ENCODE results near the gene SLC6A19.

SLC6A19 gene

GRCh38 chr5:1181451-1182359, 19.7 kb upstream of the SLC6A19 start:
- DNase-seq = no peak

GRCh38 chr5:1182360-1182632, 19.1 kb upstream of the SLC6A19 start:
- no peak for DNase-seq

DNA sequence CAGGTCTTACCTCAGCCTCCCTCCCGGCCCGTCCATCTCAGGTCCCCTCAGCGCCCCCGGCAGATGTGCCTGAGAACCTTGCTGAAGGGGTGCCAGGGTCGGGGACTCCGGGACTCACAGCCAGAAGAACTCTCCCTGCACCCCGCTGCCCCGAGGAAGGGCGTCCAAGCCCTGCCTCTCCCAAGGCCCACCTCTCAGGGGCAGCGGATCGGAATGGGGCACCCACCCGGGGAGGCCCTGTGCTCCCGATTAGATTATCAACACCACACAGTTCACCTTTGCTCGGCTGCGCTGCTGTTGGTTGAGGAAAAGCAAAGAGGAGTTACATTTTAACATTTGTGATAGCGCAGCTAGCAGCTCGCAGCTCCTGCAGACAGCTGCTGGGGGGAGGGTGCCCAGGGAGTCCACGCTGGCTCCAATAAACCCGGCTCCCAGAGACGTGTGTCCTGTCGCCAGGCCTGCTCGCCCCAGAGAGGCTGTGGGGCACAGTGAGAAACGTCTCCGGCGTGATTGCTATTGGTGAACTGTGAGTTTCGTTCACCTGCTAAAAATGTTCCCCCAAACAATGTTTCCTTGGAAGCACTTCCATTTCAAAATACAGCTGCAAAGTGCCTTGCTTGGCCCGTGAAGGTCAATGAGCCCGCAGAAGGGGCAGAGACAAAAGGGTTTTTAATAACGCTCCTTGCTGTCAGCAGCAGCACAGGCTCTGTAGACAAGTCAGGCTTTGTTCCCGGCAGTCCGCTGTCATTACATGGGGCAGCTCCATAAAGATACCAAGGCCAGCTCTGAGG, 18.6 kb upstream of the SLC6A19 start:
- DNase-seq = no peak

GRCh38 chr5:1183424-1184162, 17.8 kb upstream of the SLC6A19 start:
- DNase-seq = no peak

GRCh38 chr5:1184163-1184470, 17.3 kb upstream of the SLC6A19 start:
- DNase-seq = no peak

DNA sequence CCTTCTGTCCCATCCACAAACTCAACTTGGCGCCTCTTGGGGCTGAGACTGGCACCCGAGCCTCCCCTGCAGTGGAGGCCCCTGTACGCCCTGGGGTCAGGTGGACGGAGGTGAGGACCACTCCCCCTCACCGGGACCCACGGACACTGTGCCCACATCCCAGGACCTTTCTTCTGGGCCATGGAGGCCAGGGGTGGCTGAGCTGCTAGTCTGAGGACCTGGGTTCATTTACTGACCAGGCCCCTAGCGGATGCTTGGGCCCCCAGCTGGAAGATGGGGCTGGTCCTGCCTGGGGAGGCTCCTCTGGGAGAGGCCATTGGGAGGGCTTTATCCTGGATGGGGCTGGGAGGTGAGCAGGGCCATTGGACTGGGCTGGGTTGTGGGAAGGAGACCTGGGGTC, 16.9 kb upstream of the SLC6A19 start:
- DNase-seq = no peak

GRCh38 chr5:1185038-1185627, 16.3 kb upstream of the SLC6A19 start:
- no peak for DNase-seq

DNA sequence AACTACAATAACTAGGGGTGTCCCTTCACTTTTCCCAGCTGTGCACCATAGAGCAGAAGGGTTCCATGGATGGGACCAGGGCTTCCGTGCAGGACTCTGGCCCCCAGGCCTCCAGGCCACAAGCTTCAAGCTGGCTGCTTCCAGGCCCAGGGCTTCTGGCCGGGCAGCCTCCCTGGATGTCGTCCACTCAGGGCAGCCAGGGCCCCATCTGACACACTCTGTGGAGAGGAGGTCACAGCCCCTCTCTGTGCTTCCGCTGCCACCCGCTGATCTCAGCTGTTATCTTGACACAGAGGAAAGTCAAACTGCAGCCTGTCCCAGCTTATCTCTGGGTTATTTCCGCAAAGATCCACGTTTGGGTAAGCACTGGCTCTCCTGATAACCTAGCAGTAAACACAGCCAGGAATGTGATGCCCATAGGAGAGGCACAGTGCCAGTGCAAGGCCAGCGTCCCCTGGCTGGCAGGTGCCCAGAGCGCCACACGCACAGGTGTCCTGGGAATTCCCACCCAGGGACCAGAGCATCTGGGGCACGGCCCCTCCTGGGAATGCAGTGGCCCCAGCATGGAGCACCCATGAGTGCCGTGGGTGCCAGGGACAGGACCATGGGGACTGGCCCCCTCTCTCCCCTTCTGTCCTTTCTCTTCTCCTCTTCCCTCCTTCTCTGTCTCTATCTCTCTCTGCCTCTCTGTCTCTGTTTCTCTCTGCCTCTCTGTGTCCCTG, 15.6 kb upstream of the SLC6A19 start:
- DNase-seq = no peak

DNA sequence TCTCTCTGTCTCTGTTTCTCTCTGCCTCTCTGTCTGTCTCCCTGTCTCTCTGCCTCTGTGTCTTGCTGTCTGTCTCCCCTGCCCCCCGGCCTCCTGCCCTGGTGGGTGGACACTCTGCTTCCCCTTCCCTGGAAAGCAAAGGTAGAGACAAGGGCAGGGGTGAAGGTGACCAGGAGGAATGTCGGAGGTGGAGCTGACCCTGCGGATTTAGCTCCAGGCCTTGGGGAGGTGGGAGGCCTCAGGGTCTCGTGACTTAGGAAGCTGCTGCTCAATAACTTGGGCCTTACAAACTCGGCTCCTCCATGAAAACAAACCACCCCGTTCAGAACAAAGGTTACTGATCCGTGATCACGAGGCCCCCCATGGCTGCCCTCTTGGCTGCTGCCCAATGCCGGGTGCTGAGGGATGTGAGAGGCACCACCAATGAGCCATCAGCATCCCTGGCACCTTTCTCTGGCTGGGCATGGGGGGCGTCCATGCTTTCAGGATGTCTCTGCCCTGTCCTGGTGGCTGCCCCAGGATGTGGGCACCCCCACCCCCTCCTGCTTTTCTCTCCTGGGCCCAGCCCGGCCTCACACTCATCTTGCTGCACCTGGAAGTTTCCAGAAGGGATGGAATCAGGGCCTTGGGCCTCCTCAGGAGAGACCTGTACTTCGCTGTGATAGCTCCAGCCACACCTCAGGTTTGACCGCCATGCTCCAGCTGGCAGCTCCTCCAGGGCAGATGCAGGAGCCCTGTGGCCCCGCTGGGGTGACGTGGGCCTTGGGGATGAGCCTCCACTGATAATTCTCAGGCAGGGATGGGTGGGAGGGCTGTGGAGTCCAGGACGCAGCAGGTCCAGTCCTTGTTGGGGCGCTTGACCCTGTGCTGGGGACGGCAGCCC, 14.8 kb upstream of the SLC6A19 start:
- no peak for DNase-seq

DNA sequence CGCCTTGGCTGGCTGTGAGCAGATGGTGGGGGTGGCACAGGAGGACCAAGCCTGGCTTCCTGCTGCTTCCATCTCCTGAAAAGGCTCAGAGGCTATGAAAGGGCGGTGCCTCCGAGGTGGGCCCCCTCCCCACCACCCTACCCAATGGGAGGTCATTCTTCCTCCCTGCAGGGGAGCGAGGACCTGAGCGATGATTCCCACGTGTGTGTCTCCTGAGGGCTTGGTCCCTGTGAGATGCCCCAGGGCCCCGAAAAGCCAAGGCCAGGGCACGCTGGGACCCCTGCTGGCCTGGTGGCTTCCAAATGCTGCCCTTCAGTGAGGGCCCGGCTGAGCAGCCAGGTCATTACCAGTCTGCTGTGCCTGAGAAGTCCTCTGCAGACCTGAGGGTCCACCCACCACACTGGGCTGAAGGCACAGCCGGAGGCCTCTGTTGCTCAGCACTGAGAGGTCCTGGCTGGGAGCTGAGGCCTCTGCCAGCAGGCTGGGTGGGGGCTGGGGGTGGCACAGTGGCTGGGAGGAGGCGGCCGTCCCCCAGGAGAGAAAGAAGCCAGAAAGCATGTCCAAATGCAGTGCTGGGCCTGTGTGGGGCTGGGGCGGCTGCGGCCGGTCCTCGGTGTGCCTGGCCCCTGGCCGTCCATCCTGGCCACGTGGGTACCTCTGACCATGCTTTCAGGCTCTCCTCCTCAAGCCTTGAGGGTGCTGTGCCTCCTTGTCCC, 14.0 kb upstream of the SLC6A19 start:
- DNase-seq = no peak

DNA sequence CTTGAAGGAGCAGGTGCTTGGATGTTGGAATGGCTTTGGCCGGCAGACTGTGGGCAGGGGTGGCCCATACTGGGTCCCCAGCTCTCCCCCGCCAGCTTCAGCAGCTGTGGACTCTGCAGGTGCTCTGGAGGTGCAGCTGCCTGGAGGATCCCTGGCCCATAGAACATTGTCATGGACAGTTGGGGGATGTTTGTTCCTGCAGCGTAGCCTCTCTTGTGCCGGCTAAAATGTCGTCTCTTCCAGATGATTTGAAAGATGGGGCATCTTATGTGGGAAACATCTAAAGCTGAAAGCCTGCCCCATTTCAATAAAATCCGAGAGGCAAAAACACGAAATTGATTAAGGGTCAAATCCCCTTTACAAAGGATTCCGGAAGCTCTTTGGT, 13.5 kb upstream of the SLC6A19 start:
- no peak for DNase-seq

DNA sequence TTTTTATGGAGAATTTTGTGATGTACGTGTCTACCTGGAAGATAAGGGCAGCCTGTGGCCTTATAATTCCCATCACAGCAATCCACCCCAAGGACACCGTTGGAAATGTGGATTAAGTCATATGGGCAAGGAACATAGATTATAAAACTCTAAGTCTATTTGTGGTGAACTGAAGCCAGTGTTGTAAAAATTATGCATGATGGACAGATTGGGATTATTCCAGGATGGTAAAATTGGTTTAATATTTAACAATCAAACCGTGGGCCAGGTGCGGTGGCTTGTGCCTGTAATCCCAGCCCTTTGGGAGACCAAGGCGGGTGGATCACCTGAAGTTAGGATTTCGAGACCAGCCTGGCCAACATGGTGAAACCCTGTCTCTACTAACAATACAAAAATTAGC, 12.9 kb upstream of the SLC6A19 start:
- DNase-seq = no peak

DNA sequence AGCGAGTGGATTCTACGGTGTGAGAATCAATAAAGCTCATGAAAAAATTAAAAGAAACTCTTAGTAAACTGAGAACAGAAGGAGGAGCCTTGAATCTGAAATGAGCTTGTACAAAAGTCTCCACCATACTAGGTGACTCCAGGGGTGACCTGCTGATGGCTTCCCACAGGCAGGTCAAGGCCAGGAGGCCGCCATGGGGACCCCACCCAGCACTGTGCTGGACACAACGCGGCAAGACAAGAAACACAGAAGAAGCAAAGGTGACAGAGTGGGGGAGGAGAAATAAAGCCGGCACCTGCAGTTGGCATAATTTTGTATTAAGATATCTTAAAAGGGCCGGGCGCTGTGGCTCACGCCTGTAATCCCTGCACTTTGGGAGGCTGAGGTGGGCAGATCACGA, 12.1 kb upstream of the SLC6A19 start:
- no peak for DNase-seq

DNA sequence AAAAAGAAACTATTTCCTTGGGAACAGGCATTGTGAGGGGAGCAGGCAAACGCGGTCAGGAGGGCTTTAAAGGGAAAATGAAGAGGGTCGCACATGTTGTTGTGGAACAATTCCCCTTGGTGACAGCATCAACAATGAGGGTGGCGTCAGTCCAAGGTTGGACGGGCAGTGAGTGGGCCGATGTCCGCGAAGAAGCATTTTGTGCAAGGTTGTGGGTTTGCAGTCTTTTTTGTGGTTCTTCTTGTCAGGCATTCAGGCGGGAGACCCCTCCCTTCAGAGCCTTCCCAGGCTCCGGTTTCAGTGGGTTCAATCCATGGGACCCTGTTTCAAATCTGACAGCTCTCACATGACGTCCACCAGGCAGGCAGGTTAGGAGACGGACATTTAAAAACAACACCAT, 11.1 kb upstream of the SLC6A19 start:
- DNase-seq = no peak

DNA sequence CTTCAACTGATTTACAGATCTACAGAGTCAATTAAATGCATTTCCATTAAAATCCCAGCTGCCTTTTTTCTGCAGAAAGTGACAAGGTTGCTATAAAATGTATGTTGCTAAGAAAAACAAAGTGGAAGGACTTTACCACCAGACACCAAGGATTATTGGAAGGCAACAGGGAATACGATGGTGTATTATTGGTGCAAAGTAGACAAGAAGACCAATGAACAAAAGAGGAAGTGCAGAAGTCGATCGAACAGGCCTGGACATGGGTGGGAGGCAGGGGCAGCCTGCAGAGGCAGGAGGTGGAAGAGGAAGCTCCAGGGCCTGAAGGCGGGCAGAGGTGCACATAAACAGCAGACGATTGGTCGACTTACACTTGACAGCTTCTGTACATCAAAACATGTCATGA, 10.6 kb upstream of the SLC6A19 start:
- peak in 1 of 2 experiments; percentile 3 for DNase-seq

- no peak for DNase-seq
Measured at GRCh38 chr5:1192971-1193590, 8.3 kb upstream of the SLC6A19 start.

- DNase-seq = no peak
Measured at GRCh38 chr5:1193591-1193985, 7.8 kb upstream of the SLC6A19 start.

DNA sequence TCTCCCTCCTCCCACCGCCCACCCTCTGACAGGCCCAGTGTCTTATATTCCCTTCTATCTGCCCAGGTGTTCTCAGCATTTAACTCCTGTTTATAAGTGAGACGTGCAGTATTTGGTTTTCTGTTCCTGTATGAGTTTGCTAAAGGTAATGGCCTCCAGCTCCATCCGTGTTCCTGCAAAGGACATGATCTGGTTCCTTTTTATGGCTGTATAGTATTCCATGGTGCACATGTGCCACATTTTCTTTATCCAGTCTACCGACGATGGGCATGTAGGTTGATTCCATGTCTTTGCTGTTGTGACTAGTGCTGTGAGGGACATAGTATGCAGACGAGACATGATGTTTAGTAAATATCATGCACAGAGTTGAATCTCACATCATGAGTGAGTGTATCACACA, 7.0 kb upstream of the SLC6A19 start:
- no peak for DNase-seq

GRCh38 chr5:1195439-1195838, 6.0 kb upstream of the SLC6A19 start:
- no peak for DNase-seq

- no peak for DNase-seq
Measured at GRCh38 chr5:1195916-1196315, 5.5 kb upstream of the SLC6A19 start.

GRCh38 chr5:1196562-1196961, 4.8 kb upstream of the SLC6A19 start:
- DNase-seq = peak in 1 of 2 experiments; percentile 3

All from AML-193 (cell line).